H54 (cell line): ENCODE results near the gene C8B.

ENCODE experiments used
- DNase-seq: peaks from one replicate; pipeline ENCODE4 v3.0.0; 2011; ENCODE audit warnings: low spot score, mixed read lengths; ENCODE audit not compliant: insufficient read length
- FAIRE-seq: peaks from 3 replicates; lab custom pipeline; 2011; peaks lifted over from hg19 to GRCh38; lab: Jason Lieb, UNC
- POLR2A ChIP-seq: IDR thresholded peaks from 2 replicates; pipeline ENCODE4 v1.6.1; 2011; ENCODE audit warnings: low read depth, mild to moderate bottlenecking, low read length

C8B gene

DNA sequence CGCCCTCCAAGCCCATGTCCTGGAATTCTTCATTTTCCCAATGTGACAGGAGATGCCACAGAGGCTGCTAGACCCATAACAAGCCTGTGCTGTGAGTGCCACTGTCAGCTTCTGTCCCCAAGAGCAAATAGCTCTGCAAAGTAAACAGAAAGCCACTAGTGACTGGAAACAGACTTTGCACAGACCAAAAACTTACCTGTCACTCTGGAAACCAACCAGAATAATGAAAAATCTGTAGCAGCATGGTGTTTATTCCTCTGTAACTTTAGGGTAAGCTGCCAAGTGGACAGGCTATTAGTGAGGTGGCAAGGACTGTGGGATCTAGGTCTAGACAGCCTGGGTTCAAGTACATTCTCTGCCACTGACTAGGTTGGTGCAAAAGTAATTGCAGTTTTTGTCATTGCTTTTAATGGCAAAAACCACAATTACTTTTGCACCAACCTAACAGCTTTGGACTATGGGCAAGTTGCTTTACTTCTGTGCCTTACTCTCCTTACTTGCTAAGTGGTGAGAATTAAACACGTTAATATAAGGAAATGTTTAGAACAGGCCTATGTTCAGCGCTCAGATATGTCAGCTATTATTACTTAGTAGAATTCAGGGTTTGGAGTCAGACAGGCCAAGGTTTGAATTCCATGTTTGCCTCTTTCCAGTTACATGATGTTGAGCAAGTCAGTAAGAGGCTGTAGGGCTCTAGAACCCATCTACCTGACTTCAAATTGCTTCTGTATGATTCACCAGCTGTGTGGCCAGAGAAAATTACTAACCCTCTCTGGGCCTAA is at the start of gene C8B:
C8B (minus strand) TSS at position 100 of the 782 bp plus-strand sequence; CDS start at position 33, 67 bp downstream.
- no peak for FAIRE-seq

GRCh38 chr1:57015071-57015470 is 49.3 kb upstream of the C8B start:
- FAIRE-seq (no peak), DNase-seq (no peak)
- TF ChIP-seq POLR2A: no peak

More for the DNA sequence above, at the start of gene C8B:
- DNase-seq: no peak
- TF ChIP-seq POLR2A: no peak

GRCh38 chr1:57013522-57013921 is 47.7 kb upstream of the C8B start:
- no peak for TF ChIP-seq POLR2A
- DNase-seq: no peak
- no peak for FAIRE-seq

DNA sequence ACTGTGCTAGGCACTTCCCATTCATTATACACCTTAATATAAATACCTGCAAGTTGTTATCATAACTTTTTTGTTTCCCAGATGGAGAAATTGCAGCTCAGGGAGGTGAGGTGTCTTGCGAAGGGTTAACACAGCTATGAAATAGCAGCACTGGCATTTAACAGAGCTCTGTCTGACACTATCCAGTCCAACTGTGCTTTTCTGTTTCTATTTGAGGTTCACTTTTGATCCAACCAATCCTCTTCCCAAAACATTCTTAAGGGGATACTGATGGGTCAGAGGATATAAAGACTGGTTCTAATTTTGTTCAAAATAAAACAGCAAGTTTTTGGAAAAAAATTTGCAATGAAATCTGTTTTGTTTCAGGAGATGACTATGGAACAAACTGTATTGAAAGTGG is 46.5 kb upstream of the C8B start:
- FAIRE-seq (no peak), DNase-seq (no peak)
- no peak for TF ChIP-seq POLR2A

- no peak for TF ChIP-seq POLR2A
- FAIRE-seq: no peak
These were observed 44.7 kb upstream of the C8B start for GRCh38 chr1:57010511-57010910.

GRCh38 chr1:57007948-57008347 is 42.1 kb upstream of the C8B start:
- DNase-seq (no peak), FAIRE-seq (no peak)

More at GRCh38 chr1:57010511-57010910, 44.7 kb upstream of the C8B start:
- DNase-seq: no peak

GRCh38 chr1:57007472-57007871 is 41.7 kb upstream of the C8B start:
- FAIRE-seq (no peak), DNase-seq (no peak)
- no peak for TF ChIP-seq POLR2A

More at GRCh38 chr1:57007948-57008347, 42.1 kb upstream of the C8B start:
- TF ChIP-seq POLR2A: no peak

DNA sequence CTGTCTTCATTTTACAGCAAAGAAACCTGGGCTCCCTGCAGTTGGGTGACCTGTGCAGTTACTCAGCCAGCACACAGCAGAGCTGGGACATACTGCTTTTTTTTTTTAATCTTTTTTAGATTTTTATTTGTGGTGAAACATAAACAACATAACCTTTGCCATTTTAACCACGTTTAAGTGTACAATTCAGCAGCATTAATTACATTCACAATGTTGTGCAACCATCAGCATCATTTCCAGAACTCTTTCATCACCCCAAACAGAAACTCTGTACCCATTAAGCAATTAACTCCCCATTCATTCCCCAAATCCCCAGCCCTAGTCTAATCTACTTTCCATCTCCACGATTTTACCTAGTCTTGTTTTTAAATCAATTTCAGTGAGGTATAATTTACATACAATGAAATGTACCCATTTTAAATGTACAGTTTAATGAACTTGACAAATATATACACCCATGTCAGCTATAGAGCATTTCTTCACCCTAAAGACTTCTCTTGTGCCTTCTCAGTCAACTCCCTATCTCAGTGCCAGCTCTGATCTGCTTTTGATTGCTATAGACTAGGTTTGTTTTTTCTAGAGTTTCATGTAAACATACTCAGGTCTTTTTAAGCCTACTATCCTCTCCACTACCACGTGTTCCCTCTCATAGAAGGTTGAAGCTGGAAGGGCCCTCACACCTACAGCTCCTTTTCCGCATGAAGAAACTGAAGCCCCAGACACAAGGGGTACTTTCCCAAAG is 37.8 kb upstream of the C8B start:
- FAIRE-seq: no peak
- DNase-seq: no peak
- no peak for TF ChIP-seq POLR2A

GRCh38 chr1:56995414-56996100 is 29.7 kb upstream of the C8B start:
- no peak for FAIRE-seq
- TF ChIP-seq POLR2A: no peak

GRCh38 chr1:56993475-56993874 is 27.7 kb upstream of the C8B start:
- DNase-seq (no peak), FAIRE-seq (no peak)
- no peak for TF ChIP-seq POLR2A

More at GRCh38 chr1:56995414-56996100, 29.7 kb upstream of the C8B start:
- no peak for DNase-seq

GRCh38 chr1:56992318-56993125 is 26.7 kb upstream of the C8B start:
- no peak for TF ChIP-seq POLR2A
- FAIRE-seq (no peak), DNase-seq (no peak)

DNA sequence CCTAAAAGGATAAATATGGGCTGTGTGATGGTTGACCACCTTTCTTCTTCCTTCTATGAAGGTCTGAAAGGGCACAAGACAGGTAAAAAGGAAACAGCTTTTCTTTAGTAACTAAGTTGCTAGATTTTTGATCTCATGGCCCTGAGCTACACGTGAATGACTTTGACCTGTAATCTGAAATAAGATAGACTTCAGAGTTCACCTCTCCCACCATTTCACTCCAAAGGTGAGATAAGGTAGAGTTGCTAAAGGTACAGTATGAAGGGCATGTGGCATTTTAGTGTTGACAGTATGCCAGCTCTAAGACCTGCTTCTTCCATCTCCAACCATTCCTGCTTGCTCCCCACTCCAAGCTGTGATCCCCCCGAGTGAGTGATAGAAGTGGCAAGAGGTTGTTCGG is 25.8 kb upstream of the C8B start:
- no peak for DNase-seq
- no peak for TF ChIP-seq POLR2A
- no peak for FAIRE-seq

DNA sequence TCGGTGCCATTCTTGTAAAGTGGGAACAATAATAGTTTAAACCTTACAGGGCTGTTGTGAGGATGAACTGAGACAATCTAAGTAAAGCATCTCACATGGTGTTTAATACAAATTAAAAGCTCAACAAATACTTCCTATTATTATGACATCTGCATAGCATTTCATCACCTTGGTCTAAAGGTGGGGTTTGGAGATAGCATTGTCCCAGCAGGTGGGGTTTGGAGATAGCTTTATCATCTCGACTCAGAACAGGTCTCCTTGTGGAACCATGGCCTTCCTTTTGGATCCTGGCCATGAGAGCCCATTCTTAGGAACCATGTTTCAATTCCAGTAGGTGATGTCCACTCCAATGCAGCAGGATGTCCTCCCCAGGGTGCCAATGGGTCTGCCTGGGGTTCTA is 20.6 kb upstream of the C8B start:
- no peak for FAIRE-seq
- DNase-seq: no peak
- TF ChIP-seq POLR2A: no peak
